Cardiac fibroblast (primary cell): ENCODE results near the gene KAZALD1.

Source experiments
- DNase-seq, 2 donors: peaks; one replicate each; pipeline versions ENCODE4 v3.0.0 to v3.0.0-alpha.2; 2010; ENCODE audit warnings: low read depth in 2 of 2
- H3K4me3 ChIP-seq, 2 donors: replicated peaks in 1 of 2; 1 replicate in 1 of 2; 2 replicates in 1 of 2; pipeline ENCODE4 v1.5.1; 2011; ENCODE audit warnings: low read depth in 2 of 2, low read length in 2 of 2, mild to moderate bottlenecking in 2 of 2, moderate library complexity in 1 of 2
- TF ChIP-seq, protein P1 (sequence below): IDR thresholded peaks from one replicate; pipeline ENCODE4 v1.5.1; 2011; ENCODE audit warnings: low read depth, mild to moderate bottlenecking, low read length, inconsistent platforms

The KAZALD1 gene

DNA sequence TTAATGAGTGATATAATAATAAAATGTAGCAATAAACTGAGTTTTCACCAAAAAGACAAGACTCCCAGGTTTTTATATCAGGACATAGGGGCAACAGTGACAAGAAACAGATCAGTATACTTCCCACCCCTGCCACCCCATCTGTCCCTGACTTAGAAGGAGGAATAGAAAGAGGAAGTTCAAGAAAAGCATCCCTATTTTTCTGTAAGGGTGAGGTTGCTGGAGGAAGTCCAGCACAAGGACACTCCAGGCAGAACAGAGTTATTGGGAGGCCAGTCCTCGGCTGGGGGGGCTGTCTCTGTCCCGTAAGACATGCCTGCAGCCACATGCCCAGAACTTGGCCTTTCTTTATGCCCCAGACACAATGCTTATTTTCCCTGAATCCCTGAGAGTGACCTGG, 52.9 kb downstream of the KAZALD1 start:
- H3K4me3 ChIP-seq, result no peak overlapping the region
- TF ChIP-seq, protein P1, sequence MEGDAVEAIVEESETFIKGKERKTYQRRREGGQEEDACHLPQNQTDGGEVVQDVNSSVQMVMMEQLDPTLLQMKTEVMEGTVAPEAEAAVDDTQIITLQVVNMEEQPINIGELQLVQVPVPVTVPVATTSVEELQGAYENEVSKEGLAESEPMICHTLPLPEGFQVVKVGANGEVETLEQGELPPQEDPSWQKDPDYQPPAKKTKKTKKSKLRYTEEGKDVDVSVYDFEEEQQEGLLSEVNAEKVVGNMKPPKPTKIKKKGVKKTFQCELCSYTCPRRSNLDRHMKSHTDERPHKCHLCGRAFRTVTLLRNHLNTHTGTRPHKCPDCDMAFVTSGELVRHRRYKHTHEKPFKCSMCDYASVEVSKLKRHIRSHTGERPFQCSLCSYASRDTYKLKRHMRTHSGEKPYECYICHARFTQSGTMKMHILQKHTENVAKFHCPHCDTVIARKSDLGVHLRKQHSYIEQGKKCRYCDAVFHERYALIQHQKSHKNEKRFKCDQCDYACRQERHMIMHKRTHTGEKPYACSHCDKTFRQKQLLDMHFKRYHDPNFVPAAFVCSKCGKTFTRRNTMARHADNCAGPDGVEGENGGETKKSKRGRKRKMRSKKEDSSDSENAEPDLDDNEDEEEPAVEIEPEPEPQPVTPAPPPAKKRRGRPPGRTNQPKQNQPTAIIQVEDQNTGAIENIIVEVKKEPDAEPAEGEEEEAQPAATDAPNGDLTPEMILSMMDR, result no peak
- DNase-seq, result no peak
